GM19043 (cell line): Measurements from ENCODE around the gene EPB41L3.

Source experiments
- ATAC-seq: cut with Tn5 transposase; IDR thresholded peaks from one replicate; pipeline ENCODE4 v1.9.1; 2021; ENCODE audit warnings: low read depth; ENCODE audit not compliant: unreplicated experiment

EPB41L3 gene

GRCh38 chr18:5457462-5457957, 86.3 kb downstream of the EPB41L3 start:
- no peak for ATAC-seq

- ATAC-seq, result peak; percentile 68
These were observed 87.0 kb downstream of the EPB41L3 start for GRCh38 chr18:5456577-5457461.

- no peak for ATAC-seq
These were observed 88.1 kb downstream of the EPB41L3 start for GRCh38 chr18:5455674-5456073.

- ATAC-seq, result no peak
These were observed 90.8 kb downstream of the EPB41L3 start for GRCh38 chr18:5452943-5453443.

GRCh38 chr18:5451871-5452270, 91.9 kb downstream of the EPB41L3 start:
- no peak for ATAC-seq

- no peak for ATAC-seq
These were observed 92.6 kb downstream of the EPB41L3 start for GRCh38 chr18:5451150-5451549.

GRCh38 chr18:5449858-5450509, 93.8 kb downstream of the EPB41L3 start:
- no peak for ATAC-seq

- no peak for ATAC-seq
These were observed 96.4 kb downstream of the EPB41L3 start for GRCh38 chr18:5447442-5447841.

GRCh38 chr18:5444847-5445246, 99.0 kb downstream of the EPB41L3 start:
- peak; percentile 70 for ATAC-seq

GRCh38 chr18:5444269-5444668, 99.5 kb downstream of the EPB41L3 start:
- ATAC-seq, result no peak

GRCh38 chr18:5439986-5440696, 103.7 kb downstream of the EPB41L3 start:
- ATAC-seq, result no peak

- no peak for ATAC-seq
These were observed 109.4 kb downstream of the EPB41L3 start for GRCh38 chr18:5434425-5434824.

GRCh38 chr18:5431836-5432575, 111.8 kb downstream of the EPB41L3 start:
- no peak for ATAC-seq

GRCh38 chr18:5430131-5430530, 113.7 kb downstream of the EPB41L3 start:
- no peak for ATAC-seq

GRCh38 chr18:5429681-5430080, 114.1 kb downstream of the EPB41L3 start:
- ATAC-seq, result no peak

GRCh38 chr18:5425721-5426120, 118.1 kb downstream of the EPB41L3 start:
- ATAC-seq, result no peak

GRCh38 chr18:5424903-5425664, 118.7 kb downstream of the EPB41L3 start:
- peak; percentile 72 for ATAC-seq

GRCh38 chr18:5422626-5423025, 121.2 kb downstream of the EPB41L3 start:
- no peak for ATAC-seq

- no peak for ATAC-seq
These were observed 121.8 kb downstream of the EPB41L3 start for GRCh38 chr18:5421981-5422380.
